ENCODE measurements around the gene FRRS1. TPM values are rescaled to one million over a fixed set of nuclear protein-coding genes. Genes with fewer than 3 reads are reported as not detected.
A peak's percentile ranks its signal among the peaks of the same experiment; 100 is the strongest.

FRRS1 gene
- total and polyA plus RNA-seq, 10 of the 15 experiments (the other 5 are each of a cell fraction or from before 2014, with no cell fraction given): 0.13 to 18.9 (median 8.0) TPM

DNA sequence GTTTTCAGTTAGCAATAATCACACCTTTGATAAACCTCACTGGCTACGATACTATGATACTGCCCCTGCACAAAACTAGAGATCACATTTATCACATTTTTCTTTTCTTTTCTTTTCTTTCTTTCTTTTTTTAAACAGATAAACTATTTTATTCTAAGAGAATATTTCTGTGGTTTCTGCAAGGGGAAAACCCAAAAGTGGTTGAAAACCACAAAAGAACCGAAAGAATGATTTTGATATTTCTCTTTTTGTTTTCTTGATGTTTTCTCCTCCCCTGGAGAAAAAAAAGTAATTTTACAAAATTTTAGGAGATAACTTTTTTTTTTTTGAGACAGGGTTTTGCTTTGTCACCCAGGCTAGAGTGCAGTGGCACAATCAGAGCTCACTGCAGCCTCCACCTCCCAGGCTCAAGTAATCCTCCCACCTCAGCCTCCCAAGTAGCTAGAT is 18.4 kb upstream of the FRRS1 start:
- RAD21 ChIA-PET (ENCODE audit: unreplicated experiment): interaction anchor here (0.7 to 3.8 kb wide), 2 partner anchors 19 to 27 kb away, joined by 4 to 32 read pairs; partner anchors contain the start of gene FRRS1
- POLR2A ChIA-PET: interaction anchor here (0.8 to 2.8 kb wide), 4 partner anchors 16 to 258 kb away, joined by 3 to 6 read pairs (median 4); partner anchors contain the start of gene FRRS1
- no TSS peak for BruUV-seq (replicated peaks)
- FAIRE-seq (peak; percentile 64), DNase-seq (ENCODE audit: low read depth, low spot score) (peak; percentile 45), ATAC-seq (peak; percentile 40)
- Histone ChIP-seq H3K9me3 (replicated peaks; ENCODE audit: control insufficient read depth, insufficient read depth, low read length) (no peaks in the 10 kb centered on the region; the same call in 1 of the 3 replicates), H3K9ac (ENCODE audit: control insufficient read depth, insufficient read depth, low read length) (peak overlapping the region; percentile 31; the same call in 1 of the 2 replicates), H3K4me1 (ENCODE audit: control insufficient read depth, insufficient read depth, low read length) (peaks cover 45% of the 10 kb centered on the region), H4K20me1 (ENCODE audit: control insufficient read depth, insufficient read depth) (no peaks in the 10 kb centered on the region), H3K36me3 (ENCODE audit: control insufficient read depth in 2 of 2, insufficient read depth in 2 of 2, low read length in 1 of 2) (no peaks in the 10 kb centered on the region), H3K79me2 (ENCODE audit: control insufficient read depth, insufficient read depth, low read length) (no peaks in the 10 kb centered on the region), H3K4me3 (peak overlapping the region; percentile 60; the same call in 1 of the 2 replicates), H3K27me3 (replicated peaks in 1 of 2; ENCODE audit: control insufficient read depth in 2 of 2, insufficient read depth in 2 of 2, low read length in 1 of 2) (no peaks in the 10 kb centered on the region), H3K27ac (ENCODE audit: control insufficient read depth, insufficient read depth) (peak overlapping the region; percentile 92), H2AFZ (ENCODE audit: control insufficient read depth, low read depth, low read length) (no peak overlapping the region), H3K4me2 (ENCODE audit: control insufficient read depth, insufficient read depth) (peak overlapping the region; percentile 9)
- CTCF ChIA-PET: interaction anchor here (1.0 to 3.1 kb wide), 2 partner anchors 14 to 19 kb away, joined by 3 to 16 read pairs; partner anchors contain the start of gene FRRS1
- SMC1A ChIA-PET (ENCODE audit: uncharacterized antibody, unreplicated experiment): interaction anchor here (0.6 to 7.4 kb wide), 6 partner anchors 9 to 54 kb away, joined by 3 to 54 read pairs (median 3); partner anchors contain the start of gene FRRS1
- 0% methylated on average over 2 of the region's 2 CpGs for WGBS (ENCODE audit: insufficient coverage, insufficient replicate concordance, low lambda C conversion rate, missing lambda C conversion rate)
- intact Hi-C loops (cut with micrococcal nuclease; ENCODE audit: unreplicated experiment): loop anchor here (2.0 kb wide), 2 partner anchors 18 to 26 kb away; partner anchors contain the start of gene FRRS1
- in situ Hi-C loops (cut with MboI): no loop called here
- TF ChIP-seq BRCA1 (IDR thresholded peaks at IDR 0.05; ENCODE audit: low read depth, low read length): no peak
- TF ChIP-seq PAX5 (IDR thresholded peaks at IDR 0.05; ENCODE audit: borderline replicate concordance, low read depth, low read length): no peak
- no peak for TF ChIP-seq TAF1 (IDR thresholded peaks at IDR 0.05; ENCODE audit: borderline replicate concordance, low read depth, low read length)
- no peak for TF ChIP-seq RFX5 (IDR thresholded peaks at IDR 0.05; ENCODE audit: low read depth, low read length)
- no peak for TF ChIP-seq SIN3A (IDR thresholded peaks at IDR 0.05; ENCODE audit: low read depth, low read length)
- TF ChIP-seq NR2C1 (IDR thresholded peaks at IDR 0.05): no peak
- no peak for TF ChIP-seq FOXK2 (IDR thresholded peaks at IDR 0.05)
- no peak for TF ChIP-seq ZNF217 (IDR thresholded peaks at IDR 0.05)
- TF ChIP-seq CBX5 (IDR thresholded peaks at IDR 0.05; ENCODE audit: low read depth): no peak
- no peak for TF ChIP-seq RCOR1 (conservative IDR thresholded peaks at IDR 0.05; ENCODE audit: low read depth, low read length)
- TF ChIP-seq TCF3 (IDR thresholded peaks at IDR 0.05; ENCODE audit: borderline replicate concordance, insufficient read depth, low read depth, low read length): no peak
- TF ChIP-seq TARDBP (IDR thresholded peaks at IDR 0.05; ENCODE audit: borderline replicate concordance): no peak
- TF ChIP-seq RAD21 (IDR thresholded peaks at IDR 0.05; ENCODE audit: insufficient read depth, low read depth, low read length): no peak
- TF ChIP-seq ATF3 (IDR thresholded peaks at IDR 0.05; ENCODE audit: borderline replicate concordance, extremely low read depth, low read depth, low read length): no peak
- no peak for TF ChIP-seq SUPT20H (IDR thresholded peaks at IDR 0.05; ENCODE audit: borderline replicate concordance, control insufficient read depth, low read depth, low read length)
- no peak for TF ChIP-seq IRF4 (IDR thresholded peaks at IDR 0.05; ENCODE audit: low read depth, low read length)
- no peak for TF ChIP-seq RBBP5 (conservative IDR thresholded peaks at IDR 0.05)
- no peak for TF ChIP-seq MYC (IDR thresholded peaks at IDR 0.05; ENCODE audit: insufficient read depth, insufficient read length, insufficient replicate concordance, low read length, severe bottlenecking)
- TF ChIP-seq POU2F2 (IDR thresholded peaks at IDR 0.05; ENCODE audit: borderline replicate concordance, low read depth, low read length): no peak
- no peak for TF ChIP-seq NR2F1 (conservative IDR thresholded peaks at IDR 0.05)
- TF ChIP-seq SREBF1 (IDR thresholded peaks at IDR 0.05; ENCODE audit: low read length): no peak
- TF ChIP-seq, protein P1, sequence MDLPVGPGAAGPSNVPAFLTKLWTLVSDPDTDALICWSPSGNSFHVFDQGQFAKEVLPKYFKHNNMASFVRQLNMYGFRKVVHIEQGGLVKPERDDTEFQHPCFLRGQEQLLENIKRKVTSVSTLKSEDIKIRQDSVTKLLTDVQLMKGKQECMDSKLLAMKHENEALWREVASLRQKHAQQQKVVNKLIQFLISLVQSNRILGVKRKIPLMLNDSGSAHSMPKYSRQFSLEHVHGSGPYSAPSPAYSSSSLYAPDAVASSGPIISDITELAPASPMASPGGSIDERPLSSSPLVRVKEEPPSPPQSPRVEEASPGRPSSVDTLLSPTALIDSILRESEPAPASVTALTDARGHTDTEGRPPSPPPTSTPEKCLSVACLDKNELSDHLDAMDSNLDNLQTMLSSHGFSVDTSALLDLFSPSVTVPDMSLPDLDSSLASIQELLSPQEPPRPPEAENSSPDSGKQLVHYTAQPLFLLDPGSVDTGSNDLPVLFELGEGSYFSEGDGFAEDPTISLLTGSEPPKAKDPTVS (IDR thresholded peaks at IDR 0.05; ENCODE audit: low read depth, low read length): no peak
- no peak for TF ChIP-seq HDGF (IDR thresholded peaks at IDR 0.05)
- no peak for TF ChIP-seq NR2C2 (IDR thresholded peaks at IDR 0.05; ENCODE audit: borderline replicate concordance, control insufficient read depth, insufficient read length, low read depth)
- peak; percentile 19; the same call in 1 of the 2 replicates for TF ChIP-seq BACH1 (IDR thresholded peaks at IDR 0.05; ENCODE audit: borderline replicate concordance)
- no peak for TF ChIP-seq ZBED1 (IDR thresholded peaks at IDR 0.05; ENCODE audit: borderline replicate concordance)
